ENCODE data around the gene MSLN.

GRCh38 chr16:729768-730665 is 30.5 kb upstream of the MSLN start:
- TF ChIP-seq CTCF (IDR thresholded peaks at IDR 0.05; ENCODE audit: control extremely low read depth in 1 of 3, insufficient read depth in 1 of 3, low read depth in 1 of 3, low read length in 3 of 3) (no peak), SP1 (IDR thresholded peaks at IDR 0.05; ENCODE audit: low read depth, low read length) (no peak), USF2 (IDR thresholded peaks at IDR 0.05; ENCODE audit: low read length) (no peak), ZNF274 (IDR thresholded peaks at IDR 0.05; ENCODE audit: borderline replicate concordance, extremely low read depth, low read length) (no peak), TAF1 (IDR thresholded peaks at IDR 0.05; ENCODE audit: low read depth, low read length) (no peak), SUZ12 (IDR thresholded peaks at IDR 0.05; ENCODE audit: low read length) (no peak), EGR1 (IDR thresholded peaks at IDR 0.05; ENCODE audit: borderline replicate concordance, low read depth, low read length) (no peak), RNF2 (IDR thresholded peaks at IDR 0.05; ENCODE audit: borderline replicate concordance, low read depth, low read length, missing control alignments, poor library complexity, severe bottlenecking) (no peak), SIX5 (IDR thresholded peaks at IDR 0.05; ENCODE audit: low read depth, low read length) (no peak), GABPA (IDR thresholded peaks at IDR 0.05; ENCODE audit: borderline replicate concordance, insufficient read depth, low read length) (no peak), CEBPB (IDR thresholded peaks at IDR 0.05; ENCODE audit: low read depth, low read length) (no peak), SAP30 (IDR thresholded peaks at IDR 0.05; ENCODE audit: insufficient read depth, insufficient replicate concordance, low read length) (no peak), POLR2A (IDR thresholded peaks at IDR 0.05; ENCODE audit: control extremely low read depth in 1 of 2, low read depth in 2 of 2, low read length in 2 of 2) (no peak), MAFK (IDR thresholded peaks at IDR 0.05; ENCODE audit: low read depth, low read length) (no peak)
